NCI-H2227 (cell line): Measurements from ENCODE around the gene PRSS3.
"Not testable (repeated sequence)": the region's sequence is repeated elsewhere in the genome, so short reads cannot be mapped to it uniquely, and the experiment has no call there.

Source experiments
- DNase-seq: peaks from one replicate; lab custom pipeline; 2025; ENCODE audit not compliant: unreplicated experiment; lab: John Stamatoyannopoulos, UW

The PRSS3 gene

GRCh38 chr9:33817327-33818166, 22.2 kb downstream of the PRSS3 start:
- DNase-seq: peak; percentile 74

GRCh38 chr9:33818167-33818846, 22.9 kb downstream of the PRSS3 start:
- peak; percentile 5 for DNase-seq

GRCh38 chr9:33818847-33819500, 23.6 kb downstream of the PRSS3 start:
- DNase-seq: no peak

GRCh38 chr9:33820231-33820745, 24.9 kb downstream of the PRSS3 start:
- no peak for DNase-seq

GRCh38 chr9:33823801-33824200, 28.4 kb downstream of the PRSS3 start:
- no peak for DNase-seq

- not testable (repeated sequence) for DNase-seq
These were observed 31.9 kb downstream of the PRSS3 start for GRCh38 chr9:33827285-33827684.

GRCh38 chr9:33829641-33830230, 34.4 kb downstream of the PRSS3 start:
- DNase-seq: not testable (repeated sequence)

- no peak for DNase-seq
These were observed 40.4 kb downstream of the PRSS3 start for GRCh38 chr9:33835625-33836260.

GRCh38 chr9:33836261-33836660, 40.9 kb downstream of the PRSS3 start:
- not testable (repeated sequence) for DNase-seq

GRCh38 chr9:33837138-33837537, 41.8 kb downstream of the PRSS3 start:
- no peak for DNase-seq

- DNase-seq: no peak
These were observed 45.0 kb downstream of the PRSS3 start for GRCh38 chr9:33840381-33840780.

GRCh38 chr9:33843312-33843961, 48.1 kb downstream of the PRSS3 start:
- no peak for DNase-seq

- DNase-seq: no peak
These were observed 50.9 kb downstream of the PRSS3 start for GRCh38 chr9:33846231-33846630.

- not testable (repeated sequence) for DNase-seq
These were observed 52.5 kb downstream of the PRSS3 start for GRCh38 chr9:33847894-33848205.
